H1 (cell line): ENCODE results near the gene C10orf95. TPM values are rescaled to one million over a fixed set of nuclear protein-coding genes. Genes with fewer than 3 reads are reported as not detected.
A peak's percentile ranks its signal among the peaks of the same experiment; 100 is the strongest.

Source experiments
- CTCF ChIA-PET: fragments of 300-600 bp; sonication (Branson Sonifier 250); formaldehyde crosslinking; loops from one replicate; lab custom pipeline; 2021; ENCODE audit not compliant: partially characterized antibody; lab: Charles Lee
- POLR2A ChIA-PET: fragments of 300-600 bp; sonication (Branson Sonifier 250); formaldehyde crosslinking; loops from one replicate; lab custom pipeline; 2021; ENCODE audit warnings: inconsistent platforms; ENCODE audit not compliant: partially characterized antibody; lab: Charles Lee
- DNase-seq, 2 experiments: peaks; one replicate each; pipeline versions ENCODE4 v3.0.0 to v3.0.0-alpha.2; 2010 to 2022; ENCODE audit warnings: low spot score in 2 of 2, low read depth in 1 of 2, mixed read lengths in 1 of 2
- FAIRE-seq: peaks from 2 replicates; lab custom pipeline; 2011; peaks lifted over from hg19 to GRCh38; lab: Jason Lieb, UNC
- H2AFZ ChIP-seq: 2 replicates; pipeline ENCODE4 v1.8.1; 2012; ENCODE audit warnings: low read length, inconsistent platforms
- H2AK5ac ChIP-seq: 2 replicates; pipeline ENCODE4 v1.6.1; 2013; ENCODE audit warnings: low read depth, low read length
- H2BK120ac ChIP-seq: replicated peaks from 2 replicates; pipeline ENCODE3; 2013; ENCODE audit warnings: low read depth, low read length, inconsistent platforms
- H2BK12ac ChIP-seq: 2 replicates; pipeline ENCODE4 v1.6.1; 2013; ENCODE audit warnings: low read depth, low read length
- H2BK15ac ChIP-seq: 2 replicates; pipeline ENCODE4 v1.6.1; 2013; ENCODE audit warnings: low read length
- H2BK20ac ChIP-seq: 2 replicates; pipeline ENCODE4 v1.6.1; 2013; ENCODE audit warnings: low read length
- H2BK5ac ChIP-seq: 2 replicates; pipeline ENCODE4 v1.6.1; 2013; ENCODE audit warnings: low read depth, low read length
- H3K14ac ChIP-seq: 2 replicates; pipeline ENCODE4 v1.6.1; 2013; ENCODE audit warnings: inconsistent platforms; ENCODE audit not compliant: insufficient read length
- H3K18ac ChIP-seq: 2 replicates; pipeline ENCODE4 v1.6.1; 2013; ENCODE audit warnings: low read length; ENCODE audit errors: extremely low read depth
- H3K23ac ChIP-seq: 2 replicates; pipeline ENCODE4 v1.6.1; 2013; ENCODE audit warnings: inconsistent platforms; ENCODE audit not compliant: insufficient read length
- H3K23me2 ChIP-seq: 2 replicates; pipeline ENCODE4 v1.6.1; 2013; ENCODE audit warnings: low read depth, low read length
- H3K27ac ChIP-seq: 2 replicates; pipeline ENCODE4 v1.6.1; 2011; ENCODE audit warnings: low read depth, low read length, inconsistent platforms
- H3K27me3 ChIP-seq, 4 experiments: replicated peaks in 1 of 4; 1 replicate in 1 of 4; 2 replicates in 3 of 4; pipeline versions ENCODE4 v1.6.1 to v1.8.1; 2011 to 2013; ENCODE audit warnings: low read length in 3 of 4, mild to moderate bottlenecking in 3 of 4, inconsistent platforms in 2 of 4, mixed read lengths in 2 of 4, moderate library complexity in 1 of 4; ENCODE audit not compliant: control insufficient read depth in 3 of 4, insufficient read depth in 3 of 4; ENCODE audit errors: extremely low read depth in 1 of 4
- H3K36me3 ChIP-seq, 4 experiments: 2 replicates each; pipeline versions ENCODE4 v1.6.1 to v1.8.1; 2011 to 2013; ENCODE audit warnings: mild to moderate bottlenecking in 4 of 4, low read length in 3 of 4, moderate library complexity in 2 of 4, control low read depth in 1 of 4, inconsistent platforms in 1 of 4; ENCODE audit not compliant: insufficient read depth in 4 of 4, control insufficient read depth in 2 of 4
- H3K4ac ChIP-seq: replicated peaks from 2 replicates; pipeline ENCODE3; 2013; ENCODE audit warnings: low read length, low read depth, mixed read lengths, inconsistent platforms; ENCODE audit not compliant: insufficient read length
- H3K4me1 ChIP-seq, 4 experiments: replicated peaks in 1 of 4; 1 replicate in 1 of 4; 2 replicates in 3 of 4; pipeline versions ENCODE4 v1.6.1 to v1.8.1; 2011 to 2013; ENCODE audit warnings: low read length in 3 of 4, inconsistent platforms in 2 of 4, mixed read lengths in 1 of 4; ENCODE audit not compliant: insufficient read depth in 4 of 4, control insufficient read depth in 3 of 4
- H3K4me2 ChIP-seq, 2 experiments: 2 replicates each; pipeline versions ENCODE4 v1.6.1 to v1.8.1; 2011 to 2013; ENCODE audit warnings: low read depth in 2 of 2, low read length in 2 of 2, control low read depth in 1 of 2, inconsistent platforms in 1 of 2, mild to moderate bottlenecking in 1 of 2; ENCODE audit not compliant: insufficient read depth in 1 of 2
- H3K4me3 ChIP-seq, 4 experiments: fragments of 200-600, 300-600 bp in 1 of 4; sonication (generic), shearing (Covaris generic), sonication (Bioruptor Twin) in 1 of 4; 2 replicates each; pipeline versions ENCODE4 v1.5.1 to v1.8.1; 2011 to 2016; ENCODE audit warnings: low read length in 4 of 4, low read depth in 3 of 4, control low read depth in 2 of 4, inconsistent platforms in 2 of 4, mild to moderate bottlenecking in 2 of 4, mixed read lengths in 1 of 4, moderate library complexity in 1 of 4; ENCODE audit not compliant: insufficient read depth in 2 of 4; ENCODE audit errors: extremely low read depth in 1 of 4
- H3K56ac ChIP-seq: replicated peaks from 2 replicates; pipeline ENCODE3; 2013; ENCODE audit warnings: low read depth, mild to moderate bottlenecking, mixed read lengths, low read length, inconsistent platforms; ENCODE audit not compliant: insufficient read length
- H3K79me1 ChIP-seq: 2 replicates; pipeline ENCODE4 v1.6.1; 2013; ENCODE audit warnings: low read depth, low read length, control low read depth
- H3K79me2 ChIP-seq, 2 experiments: 2 replicates each; pipeline versions ENCODE4 v1.6.1 to v1.8.1; 2012 to 2013; ENCODE audit warnings: low read length in 2 of 2, mild to moderate bottlenecking in 2 of 2, inconsistent platforms in 1 of 2; ENCODE audit not compliant: insufficient read depth in 2 of 2, control insufficient read depth in 1 of 2
- H3K9ac ChIP-seq, 4 experiments: replicated peaks in 1 of 4; 1 replicate in 1 of 4; 2 replicates in 3 of 4; pipeline versions ENCODE4 v1.6.1 to v1.8.1; 2011 to 2013; ENCODE audit warnings: low read depth in 3 of 4, low read length in 3 of 4, control low read depth in 2 of 4, mild to moderate bottlenecking in 2 of 4, moderate library complexity in 2 of 4, inconsistent platforms in 1 of 4; ENCODE audit errors: extremely low read depth in 1 of 4
- H3K9me3 ChIP-seq, 2 experiments: 2 replicates each; pipeline versions ENCODE4 v1.6.1 to v1.8.1; 2012 to 2013; ENCODE audit warnings: mild to moderate bottlenecking in 2 of 2, moderate library complexity in 2 of 2, control low read depth in 1 of 2, inconsistent platforms in 1 of 2, low read depth in 1 of 2, low read length in 1 of 2, mixed read lengths in 1 of 2; ENCODE audit not compliant: insufficient read depth in 2 of 2
- H4K20me1 ChIP-seq, 2 experiments: replicated peaks in 1 of 2; 2 replicates each; pipeline versions ENCODE3 to v1.8.1; 2011 to 2013; ENCODE audit warnings: inconsistent platforms in 2 of 2, low read length in 2 of 2, mild to moderate bottlenecking in 1 of 2; ENCODE audit not compliant: insufficient read depth in 2 of 2, control insufficient read depth in 1 of 2
- H4K5ac ChIP-seq: 2 replicates; pipeline ENCODE4 v1.6.1; 2013; ENCODE audit warnings: low read length, low read depth, mixed read lengths, inconsistent platforms; ENCODE audit not compliant: insufficient read length
- H4K8ac ChIP-seq: 2 replicates; pipeline ENCODE4 v1.8.0; 2013; ENCODE audit warnings: mild to moderate bottlenecking, moderate library complexity, low read length, inconsistent platforms; ENCODE audit not compliant: insufficient read depth; ENCODE audit errors: extremely low read depth
- H4K91ac ChIP-seq: replicated peaks from 2 replicates; pipeline ENCODE3; 2013; ENCODE audit warnings: low read length, mixed read lengths, inconsistent platforms; ENCODE audit not compliant: insufficient read length
- BACH1 ChIP-seq: IDR thresholded peaks from 2 replicates; pipeline ENCODE4 v1.6.1; 2012; ENCODE audit warnings: low read length, improper control_type of control experiment
- SIN3A ChIP-seq, 2 experiments: IDR thresholded peaks in 1 of 2; conservative IDR thresholded peaks in 1 of 2; 2 replicates each; pipeline ENCODE4 v1.6.1; 2011 to 2012; ENCODE audit warnings: low read length in 2 of 2, improper control_type of control experiment in 1 of 2, low read depth in 1 of 2, mild to moderate bottlenecking in 1 of 2
- SIRT6 ChIP-seq: IDR thresholded peaks from one replicate; pipeline ENCODE4 v1.7.1; 2012; ENCODE audit warnings: low read length, inconsistent platforms
- WGBS, 2 experiments: shearing (Covaris generic) in 1 of 2; methylation state at CpG; one replicate each; pipeline versions ENCODE4 v1.1.6 to v1.1.7; 2013 to 2015; ENCODE audit warnings: low lambda C conversion rate in 2 of 2, mixed read lengths in 2 of 2, inconsistent platforms in 1 of 2, low coverage in 1 of 2, missing lambda C conversion rate in 1 of 2; ENCODE audit not compliant: insufficient replicate concordance in 2 of 2, insufficient coverage in 1 of 2, insufficient read length in 1 of 2; ENCODE audit errors: extremely low coverage in 1 of 2, missing lambda C conversion rate in 1 of 2; 5-methylcytosine and 5-hydroxymethylcytosine counted together
- polyA plus RNA-seq, 7 experiments: library from polyadenylated mRNA; depleted of rRNA in 3 of 7; stranded (reverse) in 5 of 7; unstranded in 2 of 7; fragments of >200 nt in 5 of 7; fragments of 200-250 nt in 2 of 7; gene quantifications; 1 replicate in 5 of 7; 2 replicates in 1 of 7; 4 replicates in 1 of 7; pipeline versions ENCODE4 v1.2.1 to v1.2.3, GENCODE V29; 2011 to 2013; ENCODE audit warnings: missing spikeins in 2 of 7, mixed read lengths in 2 of 7
- total RNA-seq: library from RNA; stranded (reverse); fragmentation: NEBNext Ultra II Directional; extraction: Animal tissue kit (Norgen Biotek cat#: 25700); gene quantifications from 2 replicates; pipeline ENCODE4 v1.2.1, GENCODE V29; 2021

C10orf95 gene
- total and polyA plus RNA-seq, 2 of the 8 experiments (the other 6 are each of a cell fraction or from before 2014, with no cell fraction given) = 0.34 to 0.48 TPM

DNA sequence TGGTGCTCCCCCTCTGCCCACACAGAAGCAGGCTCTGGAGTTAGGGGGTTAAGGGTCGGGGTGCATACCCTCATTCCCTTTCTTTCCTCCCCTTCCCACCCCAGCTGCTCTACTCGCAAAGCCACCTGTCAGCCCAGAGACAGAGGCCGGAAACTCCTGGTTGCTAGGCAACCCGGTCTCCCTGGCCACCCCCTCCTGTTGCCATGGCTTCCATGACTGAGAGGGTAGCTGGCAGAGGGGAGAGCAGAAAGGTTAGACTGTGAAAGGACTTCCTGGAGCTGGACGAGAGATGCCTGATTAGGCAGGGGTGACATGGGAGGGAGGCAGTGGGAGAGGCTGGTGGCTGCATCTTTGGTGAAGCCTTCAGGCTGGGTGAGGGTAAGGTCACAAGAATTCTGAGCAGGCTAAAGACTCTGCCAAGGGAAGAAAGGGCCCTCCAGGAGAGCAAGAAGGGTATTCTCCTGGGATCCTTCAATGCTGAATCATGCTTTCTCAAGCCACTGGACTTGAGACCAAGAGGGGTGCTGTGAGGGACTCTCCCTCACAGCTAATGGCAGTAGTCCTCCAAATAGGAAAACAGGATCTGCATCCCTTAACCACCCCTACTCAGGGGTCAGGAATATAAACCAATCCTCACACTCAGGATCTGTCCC, 38.2 kb downstream of the C10orf95 start:
- no peaks in the 10 kb centered on the region for H3K79me2 ChIP-seq
- H3K4me2 ChIP-seq = 0 out of 4 replicates have a peak overlapping the region, but pooled peaks of 1 of the 2 experiments have one; percentile 8
- H2BK20ac ChIP-seq = no peak overlapping the region
- peaks cover 12 to 34% (median 22%) of the 10 kb centered on the region in 4 experiments for H3K4me1 ChIP-seq
- H2BK5ac ChIP-seq = no peak overlapping the region
- no peak for DNase-seq
- H3K36me3 ChIP-seq = no peaks in the 10 kb centered on the region
- no peak overlapping the region for H3K23ac ChIP-seq
- peak in 1 of 2 experiments; percentile 76; a peak in 1 of 4 replicates for TF ChIP-seq SIN3A (conservative IDR thresholded peaks at IDR 0.05 in 1 of 2, IDR thresholded peaks at IDR 0.05 in 1 of 2; ENCODE audit: low read depth in 1 of 2, low read length in 2 of 2)
- no peak for TF ChIP-seq SIRT6
- TF ChIP-seq BACH1 = peak; percentile 30; the same call in 1 of the 2 replicates
- H3K23me2 ChIP-seq = peaks cover 29% of the 10 kb centered on the region
- H3K27ac ChIP-seq = no peak overlapping the region
- CTCF ChIA-PET = interaction anchor here (0.6 to 10.1 kb wide), 10 partner anchors 10 to 189 kb away, joined by 3 to 205 read pairs (median 4); partner anchors contain the start of gene NFKB2
- no peak overlapping the region for H3K4me3 ChIP-seq
- no peak overlapping the region for H2AK5ac ChIP-seq
- no peak overlapping the region for H2AFZ ChIP-seq
- FAIRE-seq = no peak
- no peak overlapping the region for H3K56ac ChIP-seq
- POLR2A ChIA-PET = interaction anchor here (1.7 to 4.9 kb wide), 2 partner anchors 9 to 18 kb away, joined by 6 to 51 read pairs; partner anchors contain the start of genes FBXL15 and NFKB2
- H4K5ac ChIP-seq = no peak overlapping the region
- H3K9me3 ChIP-seq = no peaks in the 10 kb centered on the region
- H3K27me3 ChIP-seq = peaks cover 13 to 42% (median 41%) of the 10 kb centered on the region in 4 experiments
- H3K18ac ChIP-seq = no peak overlapping the region
- H4K8ac ChIP-seq = no peak overlapping the region
- WGBS, 2 experiments = 39% methylated on average over 3 of the region's 5 CpGs; no CpG with 5 or more reads in 1 of the 2 experiments
- no peaks in the 10 kb centered on the region for H3K79me1 ChIP-seq
- peaks cover 0 to under 1% of the 10 kb centered on the region in 2 experiments for H4K20me1 ChIP-seq
- no peak overlapping the region for H2BK15ac ChIP-seq
- no peak overlapping the region for H4K91ac ChIP-seq
- H3K14ac ChIP-seq = no peak overlapping the region
- H2BK12ac ChIP-seq = no peak overlapping the region
- no peak overlapping the region for H2BK120ac ChIP-seq
- no peak overlapping the region for H3K9ac ChIP-seq
- H3K4ac ChIP-seq = no peak overlapping the region
